Midbrain (tissue), 1 donor: ENCODE data around the gene MIB2.

Experiments used
- DNase-seq: peaks from one replicate; lab custom pipeline; 2025; lab: John Stamatoyannopoulos, UW

The MIB2 gene

DNA sequence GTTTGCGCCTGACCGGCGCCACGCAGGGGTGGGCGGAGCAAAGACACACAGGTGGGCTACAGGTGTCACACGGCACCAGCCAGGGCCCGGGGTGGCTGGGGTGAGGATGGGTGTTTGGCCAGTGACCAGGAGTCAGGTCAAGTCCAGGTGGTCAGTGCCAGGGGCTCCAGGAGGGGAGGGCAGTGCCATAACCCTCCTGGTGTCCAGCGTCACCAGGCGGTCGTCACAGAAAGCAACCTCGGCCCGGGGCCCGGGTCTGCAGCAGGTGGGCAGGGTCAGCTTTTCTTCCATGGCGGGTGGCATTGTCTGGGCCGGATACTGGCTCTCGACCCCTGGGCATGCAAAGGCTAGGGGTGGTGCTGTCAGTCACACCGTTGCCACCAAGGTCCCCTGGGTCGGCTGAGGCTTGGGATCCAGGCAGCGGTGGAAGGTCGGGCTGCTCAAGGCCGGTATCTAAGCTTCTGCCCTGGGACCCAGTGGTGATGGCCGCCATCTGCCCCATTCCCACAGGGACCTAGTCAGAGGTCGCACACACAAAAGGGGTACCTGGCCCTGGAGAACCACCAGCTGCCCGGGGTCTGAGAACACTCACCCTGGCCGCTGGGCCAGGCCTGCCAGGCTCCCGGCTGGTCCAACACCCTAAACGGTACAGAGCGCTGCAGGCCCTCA is 17.1 kb upstream of the MIB2 start:
- DNase-seq: no peak

GRCh38 chr1:1598720-1599029 is 16.6 kb upstream of the MIB2 start:
- DNase-seq: no peak

- no peak for DNase-seq
Observed at GRCh38 chr1:1599030-1599934, 16.0 kb upstream of the MIB2 start.

DNA sequence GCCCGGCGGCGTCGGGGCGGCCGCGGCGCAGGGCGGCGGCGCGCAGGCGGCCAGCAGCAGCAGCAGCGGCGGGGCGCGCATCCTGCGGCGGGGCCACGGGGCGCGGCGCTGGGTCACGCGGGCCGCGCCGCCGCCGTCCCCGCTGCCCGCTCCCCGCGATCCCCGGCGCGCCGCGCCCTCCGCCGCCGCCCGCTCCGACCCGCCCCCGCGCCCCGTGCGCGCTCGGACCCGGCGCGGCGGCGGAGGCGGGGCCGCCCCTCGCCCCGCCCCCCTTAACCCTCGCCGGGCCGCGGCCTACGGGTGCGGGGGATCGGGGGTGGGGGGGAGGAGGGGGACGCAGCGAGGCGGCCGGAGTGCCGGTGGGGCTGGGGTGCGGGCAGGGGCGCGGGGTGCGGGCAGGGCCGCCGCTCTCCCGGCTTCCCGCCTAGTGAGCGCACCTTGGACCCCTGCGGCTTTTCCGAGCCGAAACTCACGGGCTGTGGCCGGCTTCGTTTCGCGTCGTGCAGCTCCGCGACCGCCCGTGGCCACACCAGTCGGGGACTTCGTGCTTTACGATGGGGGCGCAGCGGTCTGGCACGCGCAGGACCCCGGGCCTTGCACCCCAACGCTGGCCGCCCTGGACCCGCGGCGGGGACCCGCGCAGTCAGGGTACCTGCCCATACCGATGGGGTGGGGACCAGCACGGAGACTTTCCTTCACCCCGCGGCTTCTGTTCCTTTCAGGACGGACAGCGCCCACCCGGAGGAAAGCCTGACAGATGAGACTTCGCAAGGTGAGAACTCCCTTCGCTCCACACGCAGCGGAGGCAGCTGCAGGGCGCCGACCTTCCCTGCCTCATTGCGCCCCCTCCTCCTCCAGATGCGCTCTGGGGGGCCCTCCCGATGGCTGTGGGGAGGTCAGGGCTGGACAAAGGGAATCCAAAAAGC is 15.1 kb upstream of the MIB2 start, which contains the start of gene FNDC10:
Gene FNDC10 (minus strand): TSS at position 201 of the 926 bp plus-strand sequence. CDS start 120 bp downstream, at position 81.
- no peak for DNase-seq

DNA sequence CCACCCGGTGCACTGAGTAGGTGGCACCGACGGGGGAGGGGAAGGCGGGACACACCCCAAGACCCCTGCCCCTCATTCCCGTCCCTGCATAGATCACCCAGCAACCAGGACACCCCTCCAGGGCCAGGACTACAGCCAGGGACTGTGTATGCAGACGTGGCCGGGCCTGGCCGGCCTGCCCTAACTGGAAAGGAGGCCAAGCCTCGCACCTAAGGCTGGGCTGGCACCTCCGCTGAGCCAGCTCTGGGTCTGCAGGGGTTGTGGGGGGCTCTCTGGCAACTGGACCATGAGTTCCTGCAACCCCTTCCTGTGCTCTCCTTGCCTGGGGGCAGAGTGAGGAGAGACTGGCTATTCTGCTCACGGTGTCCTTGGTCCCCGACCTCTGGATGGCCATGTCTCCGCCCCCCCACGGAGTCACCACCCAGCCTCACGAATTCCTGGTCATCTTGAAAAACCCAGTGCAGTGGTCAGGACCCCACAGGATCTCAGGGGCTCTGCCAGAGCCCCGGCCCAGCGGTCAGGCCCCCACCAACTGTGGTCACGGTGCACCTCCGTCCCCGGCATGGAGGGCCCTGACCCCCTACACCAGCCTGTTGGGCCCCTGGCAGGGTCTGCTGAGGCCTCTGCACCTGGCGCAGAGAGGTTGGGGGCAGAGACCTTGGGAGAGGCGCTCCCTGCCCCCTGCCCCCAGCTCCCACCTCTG is 14.3 kb upstream of the MIB2 start:
- no peak for DNase-seq

DNA sequence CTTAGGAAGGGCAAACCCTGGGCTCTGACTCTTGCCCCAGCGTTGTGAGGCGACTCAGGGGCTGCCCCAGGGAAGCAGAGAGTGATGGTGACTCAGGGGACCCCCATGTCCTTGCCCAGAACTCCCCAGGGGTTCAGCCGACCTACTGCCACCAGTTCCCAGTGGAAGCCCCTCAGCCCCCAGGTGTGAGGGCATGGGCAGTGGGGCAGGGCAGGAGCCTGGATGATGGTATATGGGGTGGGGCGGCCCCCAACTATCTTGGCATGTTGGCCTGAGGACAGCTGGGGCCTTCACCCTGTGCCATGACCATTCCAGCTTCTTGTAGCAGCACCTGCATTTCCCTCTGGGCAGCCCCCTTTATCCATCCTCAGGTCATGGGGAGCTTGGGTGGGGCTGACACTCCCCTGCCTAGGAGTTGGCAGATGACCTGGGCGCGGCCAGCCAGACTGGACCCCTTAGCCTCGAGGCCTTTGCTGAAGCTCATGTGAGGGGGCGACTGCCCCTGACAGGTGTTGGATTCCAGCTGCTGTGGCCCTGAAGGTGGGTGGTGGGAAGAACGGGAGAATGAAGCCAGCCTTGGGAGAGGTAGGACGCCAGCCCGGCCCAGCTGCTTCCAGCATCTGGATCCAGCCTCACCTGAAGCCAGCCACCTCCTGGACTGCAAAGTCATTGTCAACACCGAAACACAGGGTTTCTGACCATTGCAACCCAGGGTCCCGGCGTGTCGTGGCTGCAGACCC is 13.6 kb upstream of the MIB2 start:
- no peak for DNase-seq

DNA sequence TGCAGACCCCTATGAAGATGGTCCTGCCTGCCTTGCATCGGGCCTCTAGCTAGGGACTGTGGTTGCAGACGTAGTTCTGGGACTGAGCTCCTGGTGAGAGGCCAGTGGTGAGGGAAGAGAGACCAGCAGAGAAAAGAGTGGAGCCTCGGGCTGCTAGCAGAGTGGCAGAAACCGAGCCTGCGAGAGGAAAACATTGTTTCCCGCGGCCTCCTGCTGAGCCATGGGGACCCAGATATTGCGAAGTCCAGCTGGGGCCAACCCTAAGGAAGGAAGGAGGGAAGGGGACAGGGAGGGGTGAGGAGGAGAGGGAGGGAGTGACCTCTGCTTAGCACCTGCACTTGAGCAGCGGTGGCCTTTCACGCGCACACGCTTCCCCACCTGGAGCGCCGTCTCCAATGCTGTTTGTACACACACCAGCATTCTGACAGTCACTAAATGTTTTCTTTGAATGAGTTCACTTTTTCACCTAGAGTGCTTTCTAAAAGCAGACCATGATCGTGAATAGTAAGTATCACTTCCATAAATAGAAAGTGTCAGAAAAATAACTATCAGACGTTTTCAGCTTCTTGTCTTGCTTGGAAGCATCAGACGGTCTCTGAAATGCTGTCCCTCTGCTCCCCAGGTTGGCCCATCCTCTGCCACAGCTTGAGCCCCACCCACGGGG is 12.9 kb upstream of the MIB2 start:
- no peak for DNase-seq

GRCh38 chr1:1602968-1603506 is 12.3 kb upstream of the MIB2 start:
- no peak for DNase-seq

DNA sequence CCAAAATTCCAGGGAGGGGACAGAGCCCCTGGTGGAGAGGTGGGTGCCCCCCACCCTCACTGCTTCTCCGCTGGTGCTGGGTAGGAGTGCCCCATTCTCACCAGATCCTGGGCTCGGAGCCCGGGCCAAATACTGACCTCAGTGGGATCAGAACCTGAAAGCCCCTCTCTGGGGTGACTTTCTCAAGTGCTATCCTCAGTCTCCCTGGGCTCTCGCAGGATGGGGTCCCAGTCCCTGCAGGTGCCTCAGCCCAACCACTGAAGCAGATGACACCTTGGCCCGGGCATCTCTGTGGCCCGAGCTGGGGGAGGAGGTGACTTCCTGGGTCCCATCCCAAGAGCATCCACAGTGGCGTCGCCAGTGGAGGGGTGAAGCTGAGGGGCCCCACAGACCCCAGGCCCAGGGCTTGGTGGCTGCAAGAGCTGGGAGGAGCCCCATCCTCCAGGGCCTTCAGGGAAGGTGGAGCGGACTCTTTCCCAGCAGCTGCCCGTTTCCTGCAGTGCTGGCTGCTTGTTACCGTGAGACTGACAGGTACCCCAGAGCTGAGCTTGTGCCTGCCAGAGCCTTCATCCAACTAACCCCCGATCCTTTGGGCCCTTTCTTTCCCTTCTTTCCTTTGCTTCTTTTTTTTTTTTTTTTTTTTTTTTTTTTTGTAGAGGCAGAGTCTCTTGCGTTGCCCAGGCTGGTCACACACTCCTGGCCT is 11.5 kb upstream of the MIB2 start:
- DNase-seq: no peak

DNA sequence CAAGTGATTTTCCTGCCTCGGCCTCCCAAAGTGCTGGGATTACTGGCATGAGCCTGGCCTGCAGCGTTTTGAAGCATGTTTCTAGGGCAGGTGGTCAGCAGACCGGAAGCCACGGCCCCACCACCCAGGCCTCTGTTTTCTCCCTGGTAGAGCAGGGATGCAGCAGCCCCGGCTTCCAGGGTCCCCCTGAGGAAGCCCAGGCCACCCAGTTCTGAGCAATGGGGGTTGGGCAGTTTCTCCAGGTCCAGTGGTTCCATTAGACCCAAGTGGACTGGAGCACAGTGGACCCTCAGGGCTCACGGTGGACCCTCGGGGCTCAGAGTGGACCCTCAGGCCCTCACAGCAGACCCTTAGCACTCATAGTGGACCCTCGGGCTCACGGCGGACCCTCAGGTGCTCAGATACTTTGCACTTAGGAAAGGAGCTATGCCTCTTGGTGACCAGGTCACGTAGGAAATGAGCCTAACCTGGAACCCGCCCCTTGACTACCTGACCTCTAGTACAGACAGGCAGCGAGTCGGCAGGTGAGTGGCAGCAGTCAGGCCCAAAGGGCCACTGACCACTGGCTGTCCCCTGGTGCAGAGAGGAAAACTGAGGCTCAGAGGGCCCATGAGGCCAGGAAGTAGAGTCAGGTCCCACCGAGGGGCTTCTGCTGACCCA is 10.8 kb upstream of the MIB2 start:
- no peak for DNase-seq

DNA sequence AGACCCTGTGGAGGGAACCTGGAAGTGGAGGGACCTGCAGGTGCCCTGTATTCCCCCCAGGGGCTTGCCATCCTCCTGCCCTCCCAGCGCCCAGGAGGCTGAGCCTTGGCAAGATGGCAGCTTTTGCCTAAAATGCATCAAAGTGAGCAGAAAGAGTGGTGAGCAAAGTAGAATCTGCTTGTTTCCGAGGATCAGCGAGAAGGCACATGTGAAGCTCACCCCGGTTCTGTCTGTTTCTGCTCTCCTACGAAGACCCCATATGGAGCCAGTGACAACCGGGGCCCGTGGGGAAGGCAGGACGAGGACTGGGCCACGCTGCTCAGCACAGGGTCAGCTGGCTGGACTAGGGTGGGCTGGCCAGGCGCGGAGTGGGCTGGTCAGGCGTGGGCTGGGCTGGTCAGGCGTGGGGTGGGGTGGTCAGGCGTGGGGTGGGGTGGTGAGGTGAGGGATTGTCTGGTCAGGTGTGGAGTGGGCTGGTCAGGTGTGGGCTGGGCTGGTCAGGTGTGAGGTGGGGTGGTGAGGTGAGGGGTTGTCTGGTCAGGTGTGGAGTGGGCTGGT is 10.2 kb upstream of the MIB2 start:
- DNase-seq: no peak

DNA sequence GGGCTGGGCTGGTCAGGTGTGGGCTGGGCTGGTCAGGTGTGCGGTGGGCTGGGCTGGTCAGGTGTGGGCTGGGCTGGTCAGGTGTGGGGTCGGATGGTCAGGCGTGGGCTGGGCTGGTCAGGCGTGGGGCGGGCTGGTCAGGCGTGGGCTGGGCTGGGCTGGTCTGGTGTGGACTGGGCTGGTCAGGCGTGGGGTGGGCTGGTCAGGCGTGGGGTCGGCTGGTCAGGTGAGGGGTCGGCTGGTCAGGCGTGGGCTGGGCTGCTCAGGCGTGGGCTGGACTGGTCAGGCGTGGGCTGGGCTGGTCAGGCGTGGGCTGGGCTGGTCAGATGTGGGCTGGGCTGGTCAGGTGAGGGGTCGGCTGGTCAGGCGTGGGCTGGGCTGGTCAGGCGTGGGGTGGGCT is 9.6 kb upstream of the MIB2 start:
- no peak for DNase-seq

- DNase-seq: no peak
Observed at GRCh38 chr1:1606232-1606631, 9.1 kb upstream of the MIB2 start.

DNA sequence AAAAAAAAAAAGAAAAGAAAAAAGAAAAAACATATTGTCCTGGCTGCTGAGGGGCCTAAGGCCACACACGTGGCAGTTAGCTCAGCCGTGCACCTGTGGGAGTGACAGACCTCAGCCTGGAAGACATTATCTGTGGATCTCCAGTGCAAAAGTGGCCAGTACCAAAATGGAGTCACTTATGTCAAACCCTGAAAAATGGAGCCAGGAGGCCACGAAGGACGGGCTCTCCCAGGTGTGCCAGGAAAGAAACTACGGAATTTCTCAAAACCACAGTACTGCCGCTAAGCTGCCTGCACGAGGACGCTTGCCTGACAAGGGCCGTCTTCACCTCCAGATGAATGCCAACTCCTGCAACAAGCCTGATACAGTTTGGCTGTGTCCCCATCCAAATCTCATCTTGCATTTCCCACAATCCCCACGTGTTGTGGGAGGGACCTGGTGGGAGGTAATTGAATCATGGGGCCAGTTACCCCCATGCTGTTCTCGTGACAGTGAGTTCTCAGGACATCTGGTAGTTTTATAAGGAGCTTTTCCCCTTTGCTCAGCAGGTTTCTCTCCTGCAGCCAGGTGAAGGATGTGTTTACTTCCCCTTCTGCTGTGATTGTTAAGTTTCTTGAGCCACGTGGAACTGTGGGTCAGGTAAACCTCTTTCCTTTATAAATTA is 5.3 kb upstream of the MIB2 start:
- no peak for DNase-seq

DNA sequence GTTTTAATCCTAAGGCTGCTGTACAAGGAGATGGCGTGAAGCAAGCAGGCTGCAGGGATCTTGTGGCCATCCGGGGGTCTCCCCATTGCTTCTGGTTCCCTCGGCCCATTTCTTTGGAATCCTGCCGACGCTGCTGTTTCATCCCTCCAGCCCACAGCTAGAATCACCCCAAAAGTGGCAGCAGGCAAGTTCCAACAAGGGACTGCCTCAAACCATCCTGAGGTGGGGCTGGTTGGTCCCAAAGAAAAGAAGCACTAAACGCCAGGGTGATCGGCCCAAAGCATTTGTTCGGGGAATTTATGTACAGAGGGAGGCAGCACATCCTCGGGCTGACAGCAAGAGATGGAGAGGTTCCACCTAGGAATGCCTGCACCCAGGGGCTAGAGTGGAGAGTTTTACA is 4.5 kb upstream of the MIB2 start:
- no peak for DNase-seq

GRCh38 chr1:1612104-1612400 is 3.2 kb upstream of the MIB2 start:
- DNase-seq: no peak

GRCh38 chr1:1613509-1614082 is 1.7 kb upstream of the MIB2 start:
- DNase-seq: no peak
